Activated effector memory CD4-positive, alpha-beta T cell treated with anti-CD3 and anti-CD28 coated beads, Interleukin-2, amount 50 U/mL, for 16 hours (primary cell): ENCODE results near the gene DHX57.
"Not testable (repeated sequence)": the region's sequence is repeated elsewhere in the genome, so short reads cannot be mapped to it uniquely, and the experiment has no call there.

Experiments used
- DNase-seq: peaks from one replicate; pipeline ENCODE4 v3.0.0-alpha.2; 2020

The DHX57 gene

GRCh38 chr2:38863061-38863695 lies 12.6 kb downstream of the DHX57 start:
- no peak for DNase-seq

- no peak for DNase-seq
Observed at GRCh38 chr2:38862476-38862875, 13.3 kb downstream of the DHX57 start.

DNA sequence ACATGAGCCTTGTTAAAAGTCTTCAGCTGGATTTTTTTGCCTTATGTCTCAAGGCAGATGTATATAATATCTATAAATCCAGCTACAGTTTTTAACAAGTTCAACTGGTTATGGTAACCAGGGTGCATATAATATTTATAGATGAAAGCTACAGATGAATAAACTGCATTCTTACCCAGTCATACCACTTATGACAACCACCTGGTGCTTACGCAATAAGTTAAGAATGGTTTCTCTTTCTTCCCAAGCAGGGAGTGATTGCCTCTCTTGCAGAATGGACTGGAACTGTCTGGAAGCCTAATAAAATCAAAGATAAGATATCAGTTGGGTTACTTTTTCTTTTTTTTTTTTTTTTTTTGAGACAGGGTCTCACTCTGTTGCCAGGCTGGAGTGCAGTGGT lies 19.6 kb downstream of the DHX57 start:
- DNase-seq, result no peak

DNA sequence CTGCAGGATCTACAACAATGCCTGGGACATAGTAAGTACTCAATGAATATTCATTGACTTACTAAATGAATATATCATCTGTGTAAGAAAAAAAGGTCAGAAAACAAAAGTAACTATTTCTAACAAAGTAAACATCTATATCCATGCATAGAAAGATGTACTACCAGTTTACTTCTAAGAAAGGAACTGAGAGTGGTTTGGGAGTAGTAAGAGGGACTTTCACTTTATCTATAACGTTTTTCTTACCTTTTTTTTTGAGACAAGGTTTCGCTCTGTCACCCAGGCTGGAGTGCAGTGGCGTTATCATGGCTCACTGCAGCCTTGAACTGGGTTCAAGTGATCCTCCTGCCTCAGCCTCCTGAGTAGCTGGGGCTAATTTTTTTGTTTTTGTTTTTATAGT lies 25.7 kb downstream of the DHX57 start:
- no peak for DNase-seq

GRCh38 chr2:38836791-38837190 lies 38.9 kb downstream of the DHX57 start:
- DNase-seq, result no peak

GRCh38 chr2:38835990-38836389 lies 39.7 kb downstream of the DHX57 start:
- no peak for DNase-seq

- no peak for DNase-seq
Observed at GRCh38 chr2:38835015-38835601, 40.6 kb downstream of the DHX57 start.

GRCh38 chr2:38830526-38831159 lies 45.1 kb downstream of the DHX57 start:
- DNase-seq, result no peak

- DNase-seq, result no peak
Observed at GRCh38 chr2:38829971-38830370, 45.8 kb downstream of the DHX57 start.

- no peak for DNase-seq
Observed at GRCh38 chr2:38828460-38828859, 47.3 kb downstream of the DHX57 start.

DNA sequence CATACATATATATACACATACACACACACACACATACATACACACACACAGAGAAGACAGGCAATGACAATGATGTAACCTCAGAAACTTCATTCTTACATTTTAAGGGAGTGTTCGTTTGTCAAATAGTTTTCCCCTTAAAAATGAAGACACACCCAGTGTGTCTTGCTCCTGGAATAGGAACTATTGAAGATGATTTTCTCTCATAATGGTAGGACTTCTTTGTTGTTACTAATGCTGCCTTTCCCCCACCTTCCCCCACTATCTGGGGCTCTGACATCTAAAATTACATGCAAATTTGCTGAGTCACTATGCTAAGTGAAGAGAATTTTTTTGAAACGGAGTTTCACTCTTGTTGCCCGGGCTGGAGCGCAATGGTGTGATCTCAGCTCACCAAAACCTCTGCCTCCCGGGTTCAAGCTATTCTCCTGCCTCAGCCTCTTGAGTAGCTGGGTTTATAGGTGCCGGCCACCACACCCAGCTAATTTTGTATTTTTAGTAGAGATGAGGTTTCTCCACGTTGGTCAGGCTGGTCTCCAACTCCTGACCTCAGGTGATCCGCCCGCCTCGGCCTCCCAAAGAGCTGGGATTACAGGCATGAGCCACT lies 48.1 kb downstream of the DHX57 start:
- not testable (repeated sequence) for DNase-seq

GRCh38 chr2:38825956-38826355 lies 49.8 kb downstream of the DHX57 start:
- DNase-seq, result no peak

GRCh38 chr2:38824906-38825305 lies 50.8 kb downstream of the DHX57 start:
- DNase-seq, result no peak

- no peak for DNase-seq
Observed at GRCh38 chr2:38823386-38823785, 52.3 kb downstream of the DHX57 start.

DNA sequence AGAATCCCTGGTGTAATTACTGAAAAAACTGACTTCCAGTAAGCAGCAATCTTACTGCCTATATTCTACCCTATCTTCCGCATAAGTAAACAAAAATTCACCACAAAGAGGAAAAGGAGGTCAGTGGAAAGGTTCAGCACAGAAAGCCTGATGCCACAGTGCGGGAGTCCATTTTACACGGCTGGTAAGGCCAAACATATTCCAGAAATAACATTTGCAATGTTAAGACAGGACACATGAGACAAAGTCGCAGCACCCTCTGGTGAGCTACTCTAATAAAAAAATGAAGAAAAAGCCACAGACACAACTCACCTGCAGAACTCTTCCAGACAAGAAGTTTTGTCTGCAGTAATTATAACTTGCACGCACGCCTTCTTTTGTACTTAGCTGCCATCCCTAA lies 57.2 kb downstream of the DHX57 start:
- DNase-seq, result no peak

- DNase-seq, result no peak
Observed at GRCh38 chr2:38815936-38816335, 59.8 kb downstream of the DHX57 start.

GRCh38 chr2:38810488-38810887 lies 65.2 kb downstream of the DHX57 start:
- DNase-seq, result no peak

- no peak for DNase-seq
Observed at GRCh38 chr2:38808677-38809076, 67.1 kb downstream of the DHX57 start.

DNA sequence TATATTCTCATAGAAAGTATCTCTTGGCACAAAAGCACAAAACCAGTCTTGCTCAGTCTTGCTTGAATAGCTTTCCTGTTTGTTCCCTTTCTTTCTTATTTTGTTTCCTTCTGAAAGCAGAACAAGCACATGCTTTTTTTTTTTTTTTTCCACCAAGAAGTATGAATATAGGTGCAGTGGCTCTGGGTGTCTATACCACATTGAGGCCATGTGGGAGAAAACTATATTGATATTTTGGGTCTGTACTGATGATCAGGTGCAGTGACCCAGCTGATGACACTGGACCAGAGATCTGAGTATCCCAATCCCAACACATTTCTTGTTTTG lies 69.0 kb downstream of the DHX57 start:
- no peak for DNase-seq

DNA sequence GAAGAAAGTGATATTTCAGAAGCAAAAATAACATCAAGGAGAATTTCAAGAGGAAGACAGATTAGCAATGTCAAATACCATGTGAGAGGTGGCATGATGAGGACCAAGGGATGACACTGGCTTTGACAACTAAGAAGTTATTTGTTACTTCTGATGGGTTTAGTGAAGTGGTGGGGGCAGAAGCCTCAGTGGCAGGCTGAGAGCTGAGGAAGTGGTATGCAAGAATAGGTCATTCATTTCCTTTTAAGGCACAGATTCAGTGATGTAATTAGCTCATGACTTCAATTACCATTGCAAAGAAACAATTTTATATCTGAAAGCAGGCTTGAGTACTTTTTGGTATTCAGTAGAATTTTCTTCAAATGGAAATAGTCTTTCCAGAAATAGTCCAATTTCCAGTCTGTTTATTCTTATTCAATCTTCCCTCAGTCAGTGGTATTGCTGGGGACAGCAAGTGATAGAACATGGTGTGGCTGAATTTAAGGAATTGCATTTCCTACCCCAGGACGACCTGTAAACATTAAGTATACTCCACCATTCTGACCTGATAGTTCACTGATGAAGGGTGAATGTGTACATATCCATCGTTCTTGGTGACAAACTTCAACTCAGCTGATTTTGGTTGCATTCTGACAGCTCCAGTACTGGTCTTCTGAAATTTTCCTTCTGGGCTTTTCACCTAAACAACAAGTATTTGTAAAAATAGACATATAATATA lies 69.6 kb downstream of the DHX57 start:
- no peak for DNase-seq

DNA sequence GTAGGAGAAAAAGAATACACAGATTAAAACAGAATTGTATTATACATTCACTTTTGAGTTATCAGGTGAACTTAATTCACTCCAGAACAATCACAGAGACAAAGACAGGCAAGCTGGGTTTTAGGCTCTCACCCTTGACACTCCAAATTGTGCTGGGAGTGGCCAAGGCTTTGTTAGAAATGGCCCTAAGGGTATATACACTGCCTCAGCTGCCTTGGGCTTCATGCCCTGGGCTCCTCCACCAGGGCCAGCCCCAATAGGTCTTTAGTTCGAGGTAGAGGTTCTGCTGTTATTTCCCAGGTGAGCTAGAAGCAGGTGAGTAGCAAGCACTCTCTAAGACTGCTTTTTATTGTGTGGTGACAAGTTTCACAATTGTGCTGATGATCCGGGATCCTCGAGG lies 77.8 kb downstream of the DHX57 start:
- no peak for DNase-seq

GRCh38 chr2:38797250-38797676 lies 78.5 kb downstream of the DHX57 start:
- no peak for DNase-seq

- DNase-seq, result not testable (repeated sequence)
Observed at GRCh38 chr2:38795016-38795415, 80.7 kb downstream of the DHX57 start.
